HEK293 (cell line): Measurements from ENCODE around the gene SORL1.

Experiments
- CTCF ChIA-PET: fragments of 350-600 bp; formaldehyde crosslinking; extraction: SDS; loops from one replicate; lab custom pipeline; 2021; ENCODE audit warnings: antibody characterized with exemption; lab: Yijun Ruan, JAX
- POLR2A ChIA-PET: fragments of 300-600 bp; formaldehyde crosslinking; extraction: SDS; loops from one replicate; lab custom pipeline; 2020; ENCODE audit warnings: antibody characterized with exemption, inconsistent platforms; lab: Yijun Ruan, JAX
- H3K27ac ChIP-seq: fragments of 200-500 bp; sonication (Bioruptor generic); 2 replicates; pipeline ENCODE4 v1.5.1; 2014; ENCODE audit warnings: low read depth, low read length, control low read depth, inconsistent platforms; ENCODE audit errors: extremely low read depth
- H3K36me3 ChIP-seq, 2 experiments: fragments of 200-500 bp in 1 of 2; sonication (Bioruptor generic) in 1 of 2; 1 replicate in 1 of 2; 2 replicates in 1 of 2; pipeline ENCODE4 v1.5.1; 2014 to 2017; ENCODE audit warnings: inconsistent platforms in 2 of 2, low read length in 2 of 2; ENCODE audit not compliant: control insufficient read depth in 2 of 2, insufficient read depth in 1 of 2
- H3K4me1 ChIP-seq: fragments of 200-500 bp; sonication (Bioruptor generic); 2 replicates; pipeline ENCODE4 v1.5.1; 2014; ENCODE audit warnings: mild to moderate bottlenecking, low read length, inconsistent platforms; ENCODE audit not compliant: control insufficient read depth, insufficient read depth
- H3K4me3 ChIP-seq: 2 replicates; pipeline ENCODE4 v1.5.1; 2011; ENCODE audit warnings: low read depth, mild to moderate bottlenecking, control low read depth, low read length, moderate library complexity
- H3K9me3 ChIP-seq: fragments of 200-500 bp; sonication (Bioruptor generic); 2 replicates; pipeline ENCODE4 v1.5.1; 2014; ENCODE audit warnings: low read depth, low read length, inconsistent platforms; ENCODE audit not compliant: control insufficient read depth, insufficient read depth
- BCL11B ChIP-seq: fragments of 450-650 bp; formaldehyde crosslinking; IDR thresholded peaks from 2 replicates; pipeline ENCODE4 v1.5.1; 2016; ENCODE audit warnings: low read depth, missing biosample characterization, missing genetic modification characterization
- GLIS2 ChIP-seq: fragments of 450-650 bp; formaldehyde crosslinking; IDR thresholded peaks from 2 replicates; pipeline ENCODE4 v1.5.1; 2016; ENCODE audit warnings: missing biosample characterization, missing genetic modification characterization
- KLF10 ChIP-seq: fragments of 450-650 bp; IDR thresholded peaks from 2 replicates; pipeline ENCODE4 v1.5.1; 2018; ENCODE audit warnings: missing biosample characterization, mild to moderate bottlenecking, missing genetic modification characterization
- MZF1 ChIP-seq: fragments of 450-650 bp; formaldehyde crosslinking; IDR thresholded peaks from 2 replicates; pipeline ENCODE4 v1.5.1; 2017; ENCODE audit warnings: missing biosample characterization, missing genetic modification characterization, borderline replicate concordance
- PRDM10 ChIP-seq: fragments of 450-650 bp; formaldehyde crosslinking; IDR thresholded peaks from 2 replicates; pipeline ENCODE4 v1.5.1; 2016; ENCODE audit warnings: missing biosample characterization, missing genetic modification characterization
- WT1 ChIP-seq: fragments of 450-650 bp; formaldehyde crosslinking; IDR thresholded peaks from 2 replicates; pipeline ENCODE4 v1.5.1; 2016; ENCODE audit warnings: missing biosample characterization, missing genetic modification characterization
- ZBTB10 ChIP-seq: fragments of 450-650 bp; formaldehyde crosslinking; IDR thresholded peaks from 2 replicates; pipeline ENCODE4 v1.5.1; 2016; ENCODE audit warnings: missing biosample characterization, missing genetic modification characterization
- ZNF169 ChIP-seq: fragments of 450-650 bp; formaldehyde crosslinking; IDR thresholded peaks from 2 replicates; pipeline ENCODE4 v1.5.1; 2016; ENCODE audit warnings: missing biosample characterization, missing genetic modification characterization
- ZNF211 ChIP-seq: fragments of 450-650 bp; formaldehyde crosslinking; IDR thresholded peaks from 2 replicates; pipeline ENCODE4 v1.5.1; 2016; ENCODE audit warnings: low read depth, missing biosample characterization, missing genetic modification characterization
- ZNF24 ChIP-seq: fragments of 450-650 bp; formaldehyde crosslinking; IDR thresholded peaks from 2 replicates; pipeline ENCODE4 v1.5.1; 2016; ENCODE audit warnings: missing biosample characterization, missing genetic modification characterization
- ZNF362 ChIP-seq: fragments of 450-650 bp; formaldehyde crosslinking; IDR thresholded peaks from 2 replicates; pipeline ENCODE4 v1.5.1; 2016; ENCODE audit warnings: missing biosample characterization, missing genetic modification characterization
- ZNF37A ChIP-seq: fragments of 450-650 bp; IDR thresholded peaks from 2 replicates; pipeline ENCODE4 v1.5.1; 2018; ENCODE audit warnings: missing biosample characterization, missing genetic modification characterization
- ZNF521 ChIP-seq: fragments of 450-650 bp; formaldehyde crosslinking; IDR thresholded peaks from 2 replicates; pipeline ENCODE4 v1.5.1; 2017; ENCODE audit warnings: missing biosample characterization, mild to moderate bottlenecking, missing genetic modification characterization
- ZNF544 ChIP-seq: fragments of 450-650 bp; formaldehyde crosslinking; IDR thresholded peaks from 2 replicates; pipeline ENCODE4 v1.5.0; 2017; ENCODE audit warnings: missing biosample characterization, missing genetic modification characterization
- ZNF571 ChIP-seq: fragments of 450-650 bp; formaldehyde crosslinking; IDR thresholded peaks from 2 replicates; pipeline ENCODE4 v1.5.0; 2017; ENCODE audit warnings: missing biosample characterization, missing genetic modification characterization
- ZNF843 ChIP-seq: fragments of 450-650 bp; formaldehyde crosslinking; IDR thresholded peaks from 2 replicates; pipeline ENCODE4 v1.5.1; 2016; ENCODE audit warnings: missing biosample characterization, missing genetic modification characterization
- TF ChIP-seq, protein P1 (sequence below): fragments of 450-650 bp; formaldehyde crosslinking; IDR thresholded peaks from 2 replicates; pipeline ENCODE4 v1.5.1; 2017; ENCODE audit warnings: missing biosample characterization, missing genetic modification characterization
- TF ChIP-seq, protein P2 (sequence below): fragments of 450-650 bp; formaldehyde crosslinking; IDR thresholded peaks from 2 replicates; pipeline ENCODE4 v1.5.1; 2016; ENCODE audit warnings: missing biosample characterization, missing genetic modification characterization
- TF ChIP-seq, protein P3 (sequence below): fragments of 450-650 bp; formaldehyde crosslinking; IDR thresholded peaks from 2 replicates; pipeline ENCODE4 v1.5.1; 2016; ENCODE audit warnings: missing biosample characterization, missing genetic modification characterization

SORL1 gene

DNA sequence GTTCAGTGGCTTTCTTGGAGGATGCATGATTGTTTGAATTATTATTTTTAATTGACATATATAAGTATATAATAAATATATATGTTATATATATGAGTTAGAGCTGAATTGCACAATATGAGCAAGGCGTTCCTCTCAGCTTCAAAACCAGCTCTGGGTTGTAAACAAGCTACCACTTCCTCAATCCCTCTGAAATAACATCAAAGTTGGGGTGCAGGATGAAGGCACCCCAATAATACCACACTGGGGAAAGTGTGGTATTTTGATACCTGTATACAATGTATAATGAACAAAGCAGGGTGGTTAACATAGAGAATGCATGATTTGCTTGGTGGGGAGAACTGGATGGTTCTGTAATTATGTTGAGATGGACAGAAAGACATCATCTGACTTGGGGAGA lies 1.7 kb upstream of the SORL1 start (continued):
- no peak for TF ChIP-seq ZBTB10 (tag by site-specific recombination)
- no peak for TF ChIP-seq MZF1 (tag by site-specific recombination)
- TF ChIP-seq WT1 (tag by site-specific recombination) = no peak
- TF ChIP-seq, all 188 proteins: peak for 0

DNA sequence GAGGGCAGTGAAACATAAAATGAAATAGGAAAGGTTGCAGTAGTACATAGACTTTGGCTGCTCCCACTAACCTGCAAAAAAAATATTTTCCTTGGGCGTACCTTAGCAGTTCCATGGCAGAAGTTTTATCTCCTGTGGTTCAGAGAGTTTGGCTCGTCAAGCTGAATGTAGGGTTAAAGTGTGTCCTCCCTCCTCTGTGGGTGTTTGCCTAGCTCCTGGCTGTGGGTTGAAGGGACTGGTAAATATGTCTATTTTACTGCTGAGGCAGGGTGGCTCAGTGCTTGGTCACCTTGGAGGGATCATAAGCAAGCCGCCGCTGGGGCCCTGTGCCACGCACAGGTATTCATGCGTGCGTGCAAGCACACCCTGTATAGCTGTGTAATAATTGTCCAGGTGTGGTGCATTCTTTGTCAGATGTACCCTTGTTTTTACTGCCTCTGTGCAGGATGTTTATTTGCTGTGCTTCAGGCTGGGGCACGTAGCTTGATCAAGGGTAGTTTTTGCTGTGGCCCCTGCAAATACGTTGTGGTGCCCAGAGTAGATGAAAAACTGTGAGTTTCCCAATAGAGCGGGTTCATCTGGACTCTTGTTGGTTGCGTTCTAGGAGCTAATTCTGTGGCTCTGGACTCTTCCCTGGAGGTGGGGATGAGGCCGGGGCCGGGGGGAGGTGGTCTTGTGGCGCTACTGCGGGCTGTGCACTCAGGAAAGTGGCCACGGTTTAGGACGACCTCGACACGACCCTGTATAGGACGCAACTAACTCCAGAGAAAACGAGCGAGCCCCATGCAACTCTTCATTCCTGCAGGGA lies 732 bp upstream of the SORL1 start:
- POLR2A ChIA-PET = interaction anchor here (1.9 to 2.8 kb wide), 2 partner anchors 10 to 16 kb away, joined by 5 to 11 read pairs; no protein-coding TSS in a partner anchor
- CTCF ChIA-PET = interaction anchor here (0.5 to 2.2 kb wide), 7 partner anchors 10 to 148 kb away, joined by 3 to 16 read pairs (median 4); no protein-coding TSS in a partner anchor
- TF ChIP-seq PRDM10 (tag by site-specific recombination) = 0 out of 2 replicates have a peak, but pooled peaks have one; percentile 7
- TF ChIP-seq ZNF521 = no peak
- TF ChIP-seq ZNF24 (tag by site-specific recombination) = no peak
- no peak for TF ChIP-seq ZNF211 (tag by site-specific recombination)
- no peak for TF ChIP-seq ZNF843
- TF ChIP-seq, protein P1, sequence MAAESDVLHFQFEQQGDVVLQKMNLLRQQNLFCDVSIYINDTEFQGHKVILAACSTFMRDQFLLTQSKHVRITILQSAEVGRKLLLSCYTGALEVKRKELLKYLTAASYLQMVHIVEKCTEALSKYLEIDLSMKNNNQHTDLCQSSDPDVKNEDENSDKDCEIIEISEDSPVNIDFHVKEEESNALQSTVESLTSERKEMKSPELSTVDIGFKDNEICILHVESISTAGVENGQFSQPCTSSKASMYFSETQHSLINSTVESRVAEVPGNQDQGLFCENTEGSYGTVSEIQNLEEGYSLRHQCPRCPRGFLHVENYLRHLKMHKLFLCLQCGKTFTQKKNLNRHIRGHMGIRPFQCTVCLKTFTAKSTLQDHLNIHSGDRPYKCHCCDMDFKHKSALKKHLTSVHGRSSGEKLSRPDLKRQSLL (tag by site-specific recombination) = no peak
- no peak for TF ChIP-seq KLF10 (tag by site-specific recombination)

DNA sequence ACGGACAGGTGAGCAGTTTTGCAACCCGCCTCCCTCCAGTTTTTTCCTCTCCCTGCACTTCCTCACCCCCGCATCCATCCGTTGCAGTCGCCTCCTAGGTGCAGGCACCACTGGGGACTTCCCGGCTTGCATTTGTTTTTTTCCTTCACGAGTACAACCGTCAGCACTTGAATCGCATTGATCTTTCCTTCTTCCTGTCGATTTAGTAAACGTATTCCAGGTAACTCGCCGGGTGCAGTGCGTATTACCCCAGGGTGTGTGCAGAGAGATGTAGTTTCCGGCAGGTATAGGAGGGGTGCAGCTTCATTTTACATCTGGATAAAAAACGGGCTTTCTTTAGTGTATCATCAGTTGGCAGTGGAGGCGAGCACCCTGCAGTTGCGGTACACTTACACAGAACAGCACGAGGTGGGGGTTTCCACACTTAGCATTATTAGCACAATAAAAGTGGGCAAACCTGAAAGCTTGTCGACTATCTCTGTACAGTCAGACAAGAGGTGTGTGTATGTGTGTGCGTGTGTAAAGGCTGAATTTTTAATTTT lies 566 bp downstream of the SORL1 start, which contains the start of gene SORL1-AS1:
Gene SORL1-AS1, minus strand, starts transcription at position 359 of the 542 bp plus-strand sequence.
- no peaks in the 10 kb centered on the region for H3K9me3 ChIP-seq
- peak within 1 kb of the TSS; percentile 76 for H3K4me3 ChIP-seq
- H3K27ac ChIP-seq = peak within 1 kb of the TSS; percentile 53; the same call in 1 of the 2 replicates
- ChIA-PET CTCF (interaction anchor here (0.6 to 2.2 kb wide), 5 partner anchors 11 to 208 kb away, joined by 3 to 16 read pairs (median 4); no protein-coding TSS in a partner anchor), POLR2A (interaction anchor here (1.9 to 2.8 kb wide), 2 partner anchors 9 to 14 kb away, joined by 5 to 11 read pairs; no protein-coding TSS in a partner anchor)
- no peaks in the 10 kb centered on the region for H3K36me3 ChIP-seq
- no peaks in the 10 kb centered on the region for H3K4me1 ChIP-seq
- no peak for TF ChIP-seq ZNF362 (tag by site-specific recombination)
- TF ChIP-seq BCL11B (tag by site-specific recombination) = no peak
- no peak for TF ChIP-seq ZNF544 (tag by site-specific recombination)
- TF ChIP-seq ZNF169 = no peak
- TF ChIP-seq, protein P2, sequence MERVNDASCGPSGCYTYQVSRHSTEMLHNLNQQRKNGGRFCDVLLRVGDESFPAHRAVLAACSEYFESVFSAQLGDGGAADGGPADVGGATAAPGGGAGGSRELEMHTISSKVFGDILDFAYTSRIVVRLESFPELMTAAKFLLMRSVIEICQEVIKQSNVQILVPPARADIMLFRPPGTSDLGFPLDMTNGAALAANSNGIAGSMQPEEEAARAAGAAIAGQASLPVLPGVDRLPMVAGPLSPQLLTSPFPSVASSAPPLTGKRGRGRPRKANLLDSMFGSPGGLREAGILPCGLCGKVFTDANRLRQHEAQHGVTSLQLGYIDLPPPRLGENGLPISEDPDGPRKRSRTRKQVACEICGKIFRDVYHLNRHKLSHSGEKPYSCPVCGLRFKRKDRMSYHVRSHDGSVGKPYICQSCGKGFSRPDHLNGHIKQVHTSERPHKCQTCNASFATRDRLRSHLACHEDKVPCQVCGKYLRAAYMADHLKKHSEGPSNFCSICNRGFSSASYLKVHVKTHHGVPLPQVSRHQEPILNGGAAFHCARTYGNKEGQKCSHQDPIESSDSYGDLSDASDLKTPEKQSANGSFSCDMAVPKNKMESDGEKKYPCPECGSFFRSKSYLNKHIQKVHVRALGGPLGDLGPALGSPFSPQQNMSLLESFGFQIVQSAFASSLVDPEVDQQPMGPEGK (tag by site-specific recombination) = no peak
- TF ChIP-seq ZNF571 (tag by site-specific recombination) = no peak
- 0 out of 2 replicates have a peak, but pooled peaks have one; percentile 14 for TF ChIP-seq GLIS2 (tag by site-specific recombination)
- TF ChIP-seq, protein P3, sequence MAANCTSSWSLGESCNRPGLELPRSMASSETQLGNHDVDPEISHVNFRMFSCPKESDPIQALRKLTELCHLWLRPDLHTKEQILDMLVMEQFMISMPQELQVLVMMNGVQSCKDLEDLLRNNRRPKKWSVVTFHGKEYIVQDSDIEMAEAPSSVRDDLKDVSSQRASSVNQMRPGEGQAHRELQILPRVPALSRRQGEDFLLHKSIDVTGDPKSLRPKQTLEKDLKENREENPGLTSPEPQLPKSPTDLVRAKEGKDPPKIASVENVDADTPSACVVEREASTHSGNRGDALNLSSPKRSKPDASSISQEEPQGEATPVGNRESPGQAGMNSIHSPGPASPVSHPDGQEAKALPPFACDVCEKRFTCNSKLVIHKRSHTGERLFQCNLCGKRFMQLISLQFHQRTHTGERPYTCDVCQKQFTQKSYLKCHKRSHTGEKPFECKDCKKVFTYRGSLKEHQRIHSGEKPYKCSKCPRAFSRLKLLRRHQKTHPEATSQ (tag by site-specific recombination) = no peak
- TF ChIP-seq ZNF37A = no peak

More for the DNA sequence above, 732 bp upstream of the SORL1 start:
- Histone ChIP-seq H3K4me3 (peak overlapping the region; percentile 76), H3K9me3 (no peaks in the 10 kb centered on the region), H3K36me3 (no peaks in the 10 kb centered on the region), H3K4me1 (no peaks in the 10 kb centered on the region), H3K27ac (peak overlapping the region; percentile 53; the same call in 1 of the 2 replicates)
